ENCODE data around the gene PCYT1A.

DNA sequence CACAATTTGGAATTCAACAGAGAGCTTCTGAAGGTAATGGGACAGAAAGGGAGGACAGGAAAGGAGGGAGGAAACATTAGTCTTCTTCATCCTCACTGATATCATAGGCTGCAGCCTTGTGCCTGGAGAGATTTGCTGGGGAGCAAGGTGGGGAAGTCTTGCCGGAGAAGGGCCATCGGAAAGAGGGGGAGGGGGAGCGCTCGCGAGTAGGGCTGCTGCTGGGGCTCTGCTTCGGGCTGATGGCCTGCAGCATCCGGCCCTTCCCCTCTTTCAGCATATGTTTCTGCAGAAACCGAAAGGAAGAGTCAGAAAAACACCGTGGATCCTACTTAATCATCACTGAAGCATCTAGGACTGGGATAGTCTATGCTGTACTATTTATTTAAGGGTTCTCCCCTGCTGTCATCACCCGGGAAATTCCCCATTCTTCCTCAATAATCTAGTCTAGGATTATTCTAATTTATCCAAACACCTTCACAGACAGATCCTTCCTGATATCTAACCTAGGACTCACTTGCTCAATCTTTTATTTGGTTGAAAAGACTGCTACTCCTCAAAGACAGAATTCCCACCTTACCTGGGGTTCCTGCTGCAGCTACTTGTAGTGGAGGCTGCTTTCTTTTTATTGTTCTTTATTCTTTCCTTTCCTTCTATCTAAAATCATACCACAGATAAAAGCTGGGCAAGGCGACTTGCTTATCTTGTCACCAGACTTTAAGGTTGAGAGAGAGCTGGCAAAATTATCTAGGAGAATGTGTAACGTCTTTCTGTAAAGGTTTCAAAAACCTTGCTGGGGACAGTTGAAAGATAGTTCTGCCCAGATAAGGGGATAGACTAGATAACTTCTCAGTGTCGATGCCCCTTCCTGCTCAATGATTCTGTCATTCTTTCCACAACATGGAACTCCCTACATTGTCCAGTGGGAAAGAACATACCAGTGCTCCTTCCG lies 48.6 kb downstream of the PCYT1A start:
- TF ChIP-seq, protein P1, sequence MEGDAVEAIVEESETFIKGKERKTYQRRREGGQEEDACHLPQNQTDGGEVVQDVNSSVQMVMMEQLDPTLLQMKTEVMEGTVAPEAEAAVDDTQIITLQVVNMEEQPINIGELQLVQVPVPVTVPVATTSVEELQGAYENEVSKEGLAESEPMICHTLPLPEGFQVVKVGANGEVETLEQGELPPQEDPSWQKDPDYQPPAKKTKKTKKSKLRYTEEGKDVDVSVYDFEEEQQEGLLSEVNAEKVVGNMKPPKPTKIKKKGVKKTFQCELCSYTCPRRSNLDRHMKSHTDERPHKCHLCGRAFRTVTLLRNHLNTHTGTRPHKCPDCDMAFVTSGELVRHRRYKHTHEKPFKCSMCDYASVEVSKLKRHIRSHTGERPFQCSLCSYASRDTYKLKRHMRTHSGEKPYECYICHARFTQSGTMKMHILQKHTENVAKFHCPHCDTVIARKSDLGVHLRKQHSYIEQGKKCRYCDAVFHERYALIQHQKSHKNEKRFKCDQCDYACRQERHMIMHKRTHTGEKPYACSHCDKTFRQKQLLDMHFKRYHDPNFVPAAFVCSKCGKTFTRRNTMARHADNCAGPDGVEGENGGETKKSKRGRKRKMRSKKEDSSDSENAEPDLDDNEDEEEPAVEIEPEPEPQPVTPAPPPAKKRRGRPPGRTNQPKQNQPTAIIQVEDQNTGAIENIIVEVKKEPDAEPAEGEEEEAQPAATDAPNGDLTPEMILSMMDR (IDR thresholded peaks at IDR 0.05), result no peak
- no peak for TF ChIP-seq POLR2A (IDR thresholded peaks at IDR 0.05)
